HCT116 (cell line): Measurements from ENCODE around the gene RALGPS2. TPM values are rescaled to one million over a fixed set of nuclear protein-coding genes. Genes with fewer than 3 reads are reported as not detected.

Experiments
- ATAC-seq: fragments of 200-7000 bp; cut with Tn5 transposase; 2 replicates; pipeline ENCODE4 v1.9.1; 2020; ENCODE audit warnings: mild to moderate bottlenecking, moderate library complexity
- BruUV-seq: library from RNA; stranded (reverse); fragments of 400-500 nt; replicated peaks from 2 replicates; lab custom pipeline; 2021; lab: Mats Ljungman, UMichigan
- CTCF ChIA-PET: fragments of 300-600 bp; sonication (Branson Sonifier 250); formaldehyde crosslinking; loops from one replicate; lab custom pipeline; 2021; ENCODE audit warnings: antibody characterized with exemption; lab: Charles Lee
- POLR2A ChIA-PET: fragments of 300-600, 350-600 bp; sonication (Branson Sonifier 250); formaldehyde crosslinking; loops from one replicate; lab custom pipeline; 2021; ENCODE audit warnings: antibody characterized with exemption; lab: Charles Lee
- RAD21 ChIA-PET, 2 experiments: fragments of 300-600 bp; sonication (Branson Sonifier 250); formaldehyde crosslinking; loops; one replicate each; lab custom pipeline; 2023; ENCODE audit warnings: low total read pairs in 2 of 2; ENCODE audit not compliant: uncharacterized antibody in 2 of 2, unreplicated experiment in 2 of 2, low non-redundant PET in 1 of 2; lab: Charles Lee
- DNase-seq: peaks from one replicate; pipeline ENCODE4 v3.0.0-alpha.2; 2010; ENCODE audit warnings: low read depth, low spot score
- H2AFZ ChIP-seq: fragments of 200-600 bp; shearing (Covaris generic), sonication (generic); 2 replicates; pipeline ENCODE4 v1.6.1; 2017; ENCODE audit warnings: low read depth, mixed run types, mixed read lengths, antibody characterized with exemption, low read length; ENCODE audit not compliant: poor library complexity, severe bottlenecking
- H3K27ac ChIP-seq: 2 replicates; pipeline ENCODE4 v1.5.1; 2012; ENCODE audit warnings: low read depth, low read length
- H3K27me3 ChIP-seq: fragments of 200-600 bp; sonication (generic); 2 replicates; pipeline ENCODE4 v1.6.1; 2016; ENCODE audit warnings: mixed run types, low read length, mixed read lengths; ENCODE audit not compliant: insufficient read depth
- H3K36me3 ChIP-seq, 2 experiments: fragments of 200-500 bp in 1 of 2; fragments of 200-600 bp in 1 of 2; sonication (Bioruptor generic) in 1 of 2; sonication (generic) in 1 of 2; 2 replicates each; pipeline versions ENCODE4 v1.5.1 to v1.6.1; 2014 to 2016; ENCODE audit warnings: low read length in 2 of 2, inconsistent platforms in 1 of 2, mixed read lengths in 1 of 2, mixed run types in 1 of 2; ENCODE audit not compliant: insufficient read depth in 2 of 2, control insufficient read depth in 1 of 2
- H3K4me1 ChIP-seq, 2 experiments: fragments of 200-600 bp in 1 of 2; sonication (generic) in 1 of 2; 2 replicates each; pipeline versions ENCODE4 v1.5.1 to v1.6.1; 2012 to 2017; ENCODE audit warnings: low read length in 2 of 2, inconsistent platforms in 1 of 2, mild to moderate bottlenecking in 1 of 2, mixed read lengths in 1 of 2, mixed run types in 1 of 2, moderate library complexity in 1 of 2; ENCODE audit not compliant: insufficient read depth in 2 of 2, control insufficient read depth in 1 of 2
- H3K4me2 ChIP-seq: fragments of 200-600 bp; sonication (generic); 2 replicates; pipeline ENCODE4 v1.6.1; 2017; ENCODE audit warnings: mixed run types, low read length, mixed read lengths
- H3K4me3 ChIP-seq, 2 experiments: fragments of 200-600 bp in 1 of 2; sonication (generic) in 1 of 2; replicated peaks in 1 of 2; 2 replicates each; pipeline ENCODE4 v1.5.1; 2011 to 2016; ENCODE audit warnings: low read length in 2 of 2, control low read depth in 1 of 2, low read depth in 1 of 2, mild to moderate bottlenecking in 1 of 2, mixed read lengths in 1 of 2, mixed run types in 1 of 2
- H3K79me2 ChIP-seq: fragments of 200-600 bp; sonication (generic); 2 replicates; pipeline ENCODE4 v1.6.1; 2017; ENCODE audit warnings: mild to moderate bottlenecking, mixed run types, low read length, moderate library complexity, mixed read lengths; ENCODE audit not compliant: insufficient read depth
- H3K9ac ChIP-seq: fragments of 200-600 bp; sonication (generic); 2 replicates; pipeline ENCODE4 v1.6.1; 2016; ENCODE audit warnings: low read length, mixed read lengths
- H3K9me2 ChIP-seq: fragments of 200-600 bp; sonication (generic), shearing (Covaris generic); 2 replicates; pipeline ENCODE4 v1.6.1; 2017; ENCODE audit warnings: mixed run types, mild to moderate bottlenecking, moderate library complexity; ENCODE audit not compliant: insufficient read depth
- H3K9me3 ChIP-seq, 2 experiments: fragments of 200-500 bp in 1 of 2; fragments of 200-600 bp in 1 of 2; sonication (Bioruptor generic) in 1 of 2; sonication (generic) in 1 of 2; 2 replicates each; pipeline ENCODE4 v1.6.1; 2014 to 2017; ENCODE audit warnings: low read length in 2 of 2, mixed read lengths in 2 of 2, inconsistent platforms in 1 of 2, low read depth in 1 of 2, mild to moderate bottlenecking in 1 of 2, mixed run types in 1 of 2, moderate library complexity in 1 of 2; ENCODE audit not compliant: control insufficient read depth in 1 of 2, insufficient read depth in 1 of 2
- H4K20me1 ChIP-seq: fragments of 200-600 bp; sonication (generic), shearing (Covaris generic); 2 replicates; pipeline ENCODE4 v1.6.1; 2017; ENCODE audit warnings: mixed run types, mild to moderate bottlenecking, moderate library complexity; ENCODE audit not compliant: insufficient read depth
- CBX3 ChIP-seq: IDR thresholded peaks from 2 replicates; pipeline ENCODE4 v1.6.1; 2012; ENCODE audit warnings: low read depth
- CEBPB ChIP-seq: IDR thresholded peaks from 2 replicates; pipeline ENCODE4 v1.6.1; 2012; ENCODE audit warnings: low read depth
- EGR1 ChIP-seq: IDR thresholded peaks from 2 replicates; pipeline ENCODE4 v1.6.1; 2012; ENCODE audit warnings: low read depth
- ELF1 ChIP-seq: IDR thresholded peaks from 2 replicates; pipeline ENCODE4 v1.6.1; 2012; ENCODE audit warnings: low read depth, borderline replicate concordance
- EZH2 ChIP-seq: fragments of 200-600 bp; sonication (generic); IDR thresholded peaks from 2 replicates; pipeline ENCODE4 v1.6.1; 2017; ENCODE audit warnings: antibody characterized with exemption, mixed run types
- EZH2phosphoT487 ChIP-seq: fragments of 200-600 bp; IDR thresholded peaks from 2 replicates; pipeline ENCODE4 v1.6.1; 2018; ENCODE audit warnings: antibody characterized with exemption, borderline replicate concordance
- FOSL1 ChIP-seq: IDR thresholded peaks from 2 replicates; pipeline ENCODE4 v1.6.1; 2012; ENCODE audit warnings: low read depth
- JUND ChIP-seq: IDR thresholded peaks from 2 replicates; pipeline ENCODE4 v1.6.1; 2012
- POLR2A ChIP-seq: IDR thresholded peaks from 2 replicates; pipeline ENCODE4 v1.7.0; 2011; ENCODE audit warnings: borderline replicate concordance; ENCODE audit not compliant: insufficient read depth, insufficient read length; ENCODE audit errors: extremely low read depth
- POLR2AphosphoS5 ChIP-seq: IDR thresholded peaks from 2 replicates; pipeline ENCODE4 v1.6.1; 2011; ENCODE audit warnings: mild to moderate bottlenecking, low read depth, low read length, moderate library complexity
- RAD21 ChIP-seq: IDR thresholded peaks from 2 replicates; pipeline ENCODE4 v1.6.1; 2012; ENCODE audit warnings: low read depth, mild to moderate bottlenecking
- SIN3A ChIP-seq: IDR thresholded peaks from 2 replicates; pipeline ENCODE4 v1.6.1; 2012; ENCODE audit warnings: low read depth
- TCF7L2 ChIP-seq: IDR thresholded peaks from 2 replicates; pipeline ENCODE4 v1.7.0; 2011; ENCODE audit warnings: borderline replicate concordance, inconsistent platforms; ENCODE audit not compliant: insufficient read depth, insufficient read length; ENCODE audit errors: extremely low read depth
- YY1 ChIP-seq: IDR thresholded peaks from 2 replicates; pipeline ENCODE4 v1.6.1; 2011; ENCODE audit warnings: low read length, low read depth, moderate library complexity, mild to moderate bottlenecking; ENCODE audit not compliant: insufficient replicate concordance; ENCODE audit errors: extremely low read depth
- ZNF274 ChIP-seq: fragments of 200-500 bp; sonication (Bioruptor generic); IDR thresholded peaks from 2 replicates; pipeline ENCODE4 v1.6.1; 2014; ENCODE audit warnings: mild to moderate bottlenecking, low read depth, low read length, inconsistent platforms
- intact Hi-C: fragments of 100-400 bp; cut with micrococcal nuclease; formaldehyde crosslinking; loops from 2 replicates; pipeline ENCODE4 v1.10.0; 2022
- total RNA-seq: library from RNA; stranded (reverse); gene quantifications from one replicate; pipeline ENCODE4 v1.2.1, GENCODE V29; 2021; ENCODE audit not compliant: unreplicated experiment
- TF ChIP-seq, protein P1 (sequence below), 3 experiments: fragments of 200-600 bp in 1 of 3; sonication (generic) in 1 of 3; IDR thresholded peaks in 2 of 3; conservative IDR thresholded peaks in 1 of 3; 2 replicates each; pipeline ENCODE4 v1.5.1; 2012 to 2017; ENCODE audit warnings: low read depth in 2 of 3, low read length in 2 of 3, antibody characterized with exemption in 1 of 3, borderline replicate concordance in 1 of 3, control low read depth in 1 of 3, mild to moderate bottlenecking in 1 of 3, mixed read lengths in 1 of 3, mixed run types in 1 of 3, moderate library complexity in 1 of 3; ENCODE audit not compliant: insufficient read depth in 1 of 3
- TF ChIP-seq, protein P2 (sequence below): IDR thresholded peaks from 2 replicates; pipeline ENCODE4 v1.6.1; 2012

The RALGPS2 gene
- total RNA-seq, 1 experiment from 2014 or later, result 25.6 TPM

DNA sequence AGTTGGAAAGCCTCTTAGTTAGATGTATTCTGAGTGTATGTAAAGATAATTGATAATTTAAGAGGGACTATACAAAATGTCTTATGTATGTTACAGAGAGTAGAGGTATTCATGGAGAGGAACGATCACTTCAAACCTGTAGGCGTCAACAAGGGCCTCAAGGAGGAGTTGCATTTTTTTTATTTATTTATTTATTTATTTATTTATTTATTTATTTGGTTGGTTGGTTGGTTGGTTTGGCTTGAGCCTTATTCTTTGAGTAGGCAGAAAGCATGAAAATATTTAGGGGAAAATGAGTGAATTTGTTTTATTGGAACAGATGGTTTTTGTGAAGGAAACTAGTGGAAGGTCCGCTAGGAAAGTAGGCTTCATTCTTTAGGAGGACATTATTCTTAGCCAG, 137.4 kb downstream of the RALGPS2 start:
- intact Hi-C loops, result no loop called here
- POLR2A ChIA-PET, result no interaction called here
- Histone ChIP-seq H3K4me3 (no peak overlapping the region), H3K27ac (no peak overlapping the region), H3K27me3 (no peaks in the 10 kb centered on the region), H3K9ac (no peak overlapping the region), H3K79me2 (no peaks in the 10 kb centered on the region), H3K9me2 (no peaks in the 10 kb centered on the region), H3K4me1 (no peaks in the 10 kb centered on the region), H3K4me2 (no peak overlapping the region), H4K20me1 (no peaks in the 10 kb centered on the region), H3K36me3 (no peaks in the 10 kb centered on the region), H2AFZ (no peak overlapping the region), H3K9me3 (no peaks in the 10 kb centered on the region)
- RAD21 ChIA-PET, result no interaction called here
- DNase-seq (no peak), ATAC-seq (no peak)
- TF ChIP-seq EZH2phosphoT487 (no peak), ELF1 (no peak), RAD21 (no peak), JUND (no peak), YY1 (no peak), CBX3 (no peak), SIN3A (no peak), FOSL1 (no peak), EZH2 (no peak), CEBPB (no peak), POLR2A (no peak), POLR2AphosphoS5 (no peak), ZNF274 (no peak), EGR1 (no peak), TCF7L2 (no peak)
- TF ChIP-seq, protein P1, sequence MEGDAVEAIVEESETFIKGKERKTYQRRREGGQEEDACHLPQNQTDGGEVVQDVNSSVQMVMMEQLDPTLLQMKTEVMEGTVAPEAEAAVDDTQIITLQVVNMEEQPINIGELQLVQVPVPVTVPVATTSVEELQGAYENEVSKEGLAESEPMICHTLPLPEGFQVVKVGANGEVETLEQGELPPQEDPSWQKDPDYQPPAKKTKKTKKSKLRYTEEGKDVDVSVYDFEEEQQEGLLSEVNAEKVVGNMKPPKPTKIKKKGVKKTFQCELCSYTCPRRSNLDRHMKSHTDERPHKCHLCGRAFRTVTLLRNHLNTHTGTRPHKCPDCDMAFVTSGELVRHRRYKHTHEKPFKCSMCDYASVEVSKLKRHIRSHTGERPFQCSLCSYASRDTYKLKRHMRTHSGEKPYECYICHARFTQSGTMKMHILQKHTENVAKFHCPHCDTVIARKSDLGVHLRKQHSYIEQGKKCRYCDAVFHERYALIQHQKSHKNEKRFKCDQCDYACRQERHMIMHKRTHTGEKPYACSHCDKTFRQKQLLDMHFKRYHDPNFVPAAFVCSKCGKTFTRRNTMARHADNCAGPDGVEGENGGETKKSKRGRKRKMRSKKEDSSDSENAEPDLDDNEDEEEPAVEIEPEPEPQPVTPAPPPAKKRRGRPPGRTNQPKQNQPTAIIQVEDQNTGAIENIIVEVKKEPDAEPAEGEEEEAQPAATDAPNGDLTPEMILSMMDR (IDR thresholded peaks at IDR 0.05 in 2 of 3, conservative IDR thresholded peaks at IDR 0.05 in 1 of 3; ENCODE audit: borderline replicate concordance in 1 of 3, insufficient read depth in 1 of 3, low read depth in 2 of 3, low read length in 2 of 3), result no peak
- TF ChIP-seq, protein P2, sequence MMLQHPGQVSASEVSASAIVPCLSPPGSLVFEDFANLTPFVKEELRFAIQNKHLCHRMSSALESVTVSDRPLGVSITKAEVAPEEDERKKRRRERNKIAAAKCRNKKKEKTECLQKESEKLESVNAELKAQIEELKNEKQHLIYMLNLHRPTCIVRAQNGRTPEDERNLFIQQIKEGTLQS, result no peak
- CTCF ChIA-PET, result no interaction called here
- BruUV-seq, result no TSS peak
